H9 (cell line): Measurements from ENCODE around the gene SEC22C. TPM values are rescaled to one million over a fixed set of nuclear protein-coding genes. Genes with fewer than 3 reads are reported as not detected.

Experiments used
- DNase-seq: peaks from one replicate; pipeline ENCODE4 v3.0.0-alpha.2; 2017
- H2AFZ ChIP-seq: one replicate; pipeline ENCODE4 v1.6.1; 2013; ENCODE audit warnings: mild to moderate bottlenecking, low read length, control low read depth, moderate library complexity
- H2AK5ac ChIP-seq: 2 replicates; pipeline ENCODE4 v1.6.1; 2013; ENCODE audit warnings: low read length, control low read depth, mixed read lengths; ENCODE audit not compliant: insufficient read length
- H2BK120ac ChIP-seq: one replicate; pipeline ENCODE4 v1.6.1; 2013; ENCODE audit warnings: low read depth, mild to moderate bottlenecking, low read length, control low read depth, inconsistent platforms; ENCODE audit not compliant: poor library complexity, severe bottlenecking
- H2BK12ac ChIP-seq: 2 replicates; pipeline ENCODE4 v1.6.1; 2013; ENCODE audit warnings: low read length, control low read depth, mixed read lengths, low read depth; ENCODE audit not compliant: insufficient read length
- H2BK15ac ChIP-seq: 2 replicates; pipeline ENCODE4 v1.6.1; 2013; ENCODE audit warnings: low read depth, low read length, control low read depth
- H2BK20ac ChIP-seq: one replicate; pipeline ENCODE4 v1.6.1; 2013; ENCODE audit warnings: low read depth, mild to moderate bottlenecking, low read length, control low read depth, inconsistent platforms; ENCODE audit not compliant: poor library complexity, severe bottlenecking
- H2BK5ac ChIP-seq: 2 replicates; pipeline ENCODE4 v1.6.1; 2013; ENCODE audit warnings: low read length, control low read depth, mixed read lengths; ENCODE audit not compliant: insufficient read length
- H3K14ac ChIP-seq: 2 replicates; pipeline ENCODE4 v1.6.1; 2013; ENCODE audit warnings: low read length, control low read depth; ENCODE audit not compliant: insufficient read depth
- H3K18ac ChIP-seq: 2 replicates; pipeline ENCODE4 v1.6.1; 2013; ENCODE audit warnings: low read depth, mild to moderate bottlenecking, mixed read lengths, low read length, control low read depth; ENCODE audit not compliant: insufficient read length
- H3K23ac ChIP-seq: 2 replicates; pipeline ENCODE4 v1.6.1; 2013; ENCODE audit warnings: low read length, control low read depth, mixed read lengths, low read depth; ENCODE audit not compliant: insufficient read length
- H3K23me2 ChIP-seq: 2 replicates; pipeline ENCODE4 v1.6.1; 2013; ENCODE audit warnings: low read depth, mild to moderate bottlenecking, mixed read lengths, low read length, control low read depth; ENCODE audit not compliant: insufficient read length, poor library complexity, severe bottlenecking
- H3K27ac ChIP-seq: 2 replicates; pipeline ENCODE4 v1.5.1; 2013; ENCODE audit warnings: low read length, control low read depth, mixed read lengths, low read depth; ENCODE audit not compliant: insufficient read length
- H3K27me3 ChIP-seq: 2 replicates; pipeline ENCODE4 v1.6.1; 2013; ENCODE audit warnings: low read length, control low read depth, inconsistent platforms; ENCODE audit not compliant: insufficient read depth
- H3K4ac ChIP-seq: 2 replicates; pipeline ENCODE4 v1.6.1; 2013; ENCODE audit warnings: low read depth, mild to moderate bottlenecking, control low read depth, inconsistent platforms, low read length, moderate library complexity
- H3K4me1 ChIP-seq: 2 replicates; pipeline ENCODE4 v1.6.1; 2013; ENCODE audit warnings: low read length, control low read depth, inconsistent platforms; ENCODE audit not compliant: insufficient read depth
- H3K4me2 ChIP-seq: 2 replicates; pipeline ENCODE4 v1.6.1; 2013; ENCODE audit warnings: low read length, control low read depth, mixed read lengths; ENCODE audit not compliant: insufficient read length, insufficient read depth
- H3K56ac ChIP-seq: 2 replicates; pipeline ENCODE4 v1.6.1; 2013; ENCODE audit warnings: low read depth, mild to moderate bottlenecking, mixed read lengths, low read length, control low read depth; ENCODE audit not compliant: insufficient read length
- H3K79me1 ChIP-seq: 2 replicates; pipeline ENCODE4 v1.6.1; 2013; ENCODE audit warnings: low read depth, mild to moderate bottlenecking, moderate library complexity, low read length, control low read depth, inconsistent platforms; ENCODE audit not compliant: insufficient read depth, poor library complexity, severe bottlenecking
- H3K79me2 ChIP-seq: 2 replicates; pipeline ENCODE4 v1.6.1; 2013; ENCODE audit warnings: low read length, control low read depth, inconsistent platforms; ENCODE audit not compliant: insufficient read depth
- H3K9ac ChIP-seq: 2 replicates; pipeline ENCODE4 v1.6.1; 2013; ENCODE audit warnings: low read length, control low read depth, mixed read lengths; ENCODE audit not compliant: insufficient read length; ENCODE audit errors: extremely low read depth
- H3K9me3 ChIP-seq: one replicate; pipeline ENCODE4 v1.6.1; 2013; ENCODE audit warnings: low read depth, low read length, inconsistent platforms; ENCODE audit not compliant: control insufficient read depth
- H3T11ph ChIP-seq: one replicate; pipeline ENCODE4 v1.6.1; 2013; ENCODE audit warnings: mild to moderate bottlenecking, low read length, control low read depth, inconsistent platforms
- H4K20me1 ChIP-seq: one replicate; pipeline ENCODE4 v1.6.1; 2013; ENCODE audit not compliant: control insufficient read depth, insufficient read length, insufficient read depth
- H4K5ac ChIP-seq: 2 replicates; pipeline ENCODE4 v1.6.1; 2013; ENCODE audit warnings: low read depth, mild to moderate bottlenecking, mixed read lengths, low read length, control low read depth; ENCODE audit not compliant: insufficient read length
- H4K8ac ChIP-seq: replicated peaks from 2 replicates; pipeline ENCODE4 v1.6.1; 2013; ENCODE audit warnings: low read length, control low read depth, mixed read lengths, low read depth; ENCODE audit not compliant: insufficient read length
- H4K91ac ChIP-seq: 2 replicates; pipeline ENCODE4 v1.6.1; 2013; ENCODE audit warnings: low read depth, mild to moderate bottlenecking, moderate library complexity, mixed read lengths, low read length, control low read depth; ENCODE audit not compliant: insufficient read length
- H3K27ac Mint-ChIP-seq, 3 experiments: 2 replicates in 2 of 3; 3 replicates in 1 of 3; pipeline ENCODE4 v1.8.0; 2020 to 2021; ENCODE audit warnings: mixed read lengths in 3 of 3, mild to moderate bottlenecking in 1 of 3, moderate library complexity in 1 of 3
- H3K27me3 Mint-ChIP-seq: 2 replicates; pipeline ENCODE4 v1.8.0; 2021; ENCODE audit warnings: low read depth, mild to moderate bottlenecking, moderate library complexity, mixed read lengths
- H3K36me3 Mint-ChIP-seq, 3 experiments: 2 replicates in 2 of 3; 3 replicates in 1 of 3; pipeline ENCODE4 v1.8.0; 2020 to 2021; ENCODE audit warnings: low read depth in 3 of 3, mixed read lengths in 3 of 3; ENCODE audit not compliant: insufficient read depth in 1 of 3
- H3K4me1 Mint-ChIP-seq, 2 experiments: 2 replicates each; pipeline ENCODE4 v1.8.0; 2020; ENCODE audit warnings: mixed read lengths in 2 of 2
- H3K4me3 Mint-ChIP-seq, 2 experiments: 2 replicates in 1 of 2; 3 replicates in 1 of 2; pipeline ENCODE4 v1.8.0; 2020 to 2021; ENCODE audit warnings: mild to moderate bottlenecking in 2 of 2, mixed read lengths in 2 of 2, moderate library complexity in 1 of 2
- H3K9me3 Mint-ChIP-seq, 2 experiments: 2 replicates in 1 of 2; 3 replicates in 1 of 2; pipeline ENCODE4 v1.8.0; 2020; ENCODE audit warnings: mild to moderate bottlenecking in 2 of 2, mixed read lengths in 2 of 2, moderate library complexity in 1 of 2
- WGBS: extraction: QIAGEN DNeasy Blood & Tissue Kit; methylation state at CpG from one replicate; pipeline ENCODE4 v1.1.7; 2013; ENCODE audit warnings: missing lambda C conversion rate, low lambda C conversion rate, mixed read lengths; ENCODE audit not compliant: insufficient read length; ENCODE audit errors: extremely low coverage; 5-methylcytosine and 5-hydroxymethylcytosine counted together
- total RNA-seq: library from RNA; stranded (reverse); gene quantifications from 2 replicates; pipeline ENCODE4 v1.2.1, GENCODE V29; 2021
- TF ChIP-seq, protein P1 (sequence below): fragments of 200-600 bp; sonication (generic); conservative IDR thresholded peaks from 3 replicates; pipeline ENCODE4 v1.8.0; 2021; ENCODE audit warnings: antibody characterized with exemption, mild to moderate bottlenecking

SEC22C gene
- total RNA-seq, 1 experiment from 2014 or later = 28.2 TPM

DNA sequence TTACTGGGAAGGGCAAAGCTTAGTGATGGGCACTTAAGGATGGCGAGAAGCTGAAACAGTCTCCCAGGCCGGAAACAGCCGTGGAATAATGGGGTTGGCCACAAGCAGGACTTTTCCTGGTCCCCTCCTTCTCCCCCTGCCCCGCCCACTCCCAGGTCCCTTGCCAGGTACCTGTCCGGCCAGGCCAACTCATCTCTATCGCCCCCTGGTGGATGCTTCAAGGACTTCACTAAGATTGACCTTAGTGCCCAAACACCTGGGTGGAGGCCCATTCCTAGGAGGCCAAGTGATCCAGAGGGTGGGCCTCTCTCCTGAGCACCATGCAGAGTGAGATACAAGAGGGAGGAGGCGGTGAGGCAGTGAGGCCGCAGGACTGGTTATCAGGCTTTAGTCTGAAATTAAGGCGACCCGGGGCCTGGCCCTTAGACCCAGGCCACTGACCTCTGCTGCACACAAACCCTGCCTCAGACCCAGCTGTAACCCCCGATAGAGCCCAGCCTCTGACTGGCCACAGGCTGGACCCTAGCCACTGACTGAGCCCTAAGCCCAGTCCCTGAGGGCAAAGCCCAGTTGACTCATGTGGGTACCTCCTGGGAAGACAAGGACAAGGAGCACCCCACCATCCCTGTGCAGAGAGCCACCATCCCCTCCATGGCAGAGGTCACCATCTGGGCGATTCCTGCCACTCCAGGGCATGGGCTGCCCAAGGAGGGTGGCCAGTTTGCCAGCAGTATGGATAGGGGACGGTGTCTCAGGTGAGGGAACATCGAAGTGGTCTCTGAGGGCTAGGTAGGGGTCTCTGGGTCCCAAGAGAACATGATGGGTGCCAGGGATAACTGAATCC is 41.7 kb downstream of the SEC22C start:
- Histone ChIP-seq H3T11ph (no peak overlapping the region), H4K5ac (no peak overlapping the region), H2BK120ac (no peak overlapping the region), H3K79me1 (no peaks in the 10 kb centered on the region), H3K23me2 (no peaks in the 10 kb centered on the region), H3K56ac (no peak overlapping the region), H4K91ac (no peak overlapping the region), H2BK12ac (no peak overlapping the region), H3K9me3 (no peaks in the 10 kb centered on the region), H3K27ac (no peak overlapping the region), H4K20me1 (no peaks in the 10 kb centered on the region), H3K4ac (no peak overlapping the region), H3K18ac (no peak overlapping the region), H2BK20ac (no peak overlapping the region), H3K4me2 (no peak overlapping the region), H3K23ac (no peak overlapping the region), H4K8ac (no peak overlapping the region), H3K27me3 (no peaks in the 10 kb centered on the region), H2BK5ac (no peak overlapping the region), H3K79me2 (no peaks in the 10 kb centered on the region), H3K14ac (no peak overlapping the region; the same call in 1 of the 2 replicates), H3K4me1 (peaks cover 3% of the 10 kb centered on the region; the same call in 1 of the 2 replicates), H2AK5ac (no peak overlapping the region), H2AFZ (no peak overlapping the region), H2BK15ac (no peak overlapping the region), H3K9ac (no peak overlapping the region)
- H3K36me3 Mint-ChIP-seq = no peaks in the 10 kb centered on the region; a peak in 1 of 7 replicates
- peak; percentile 92 for DNase-seq
- peaks cover 14 to 20% of the 10 kb centered on the region in 2 experiments for H3K4me1 Mint-ChIP-seq
- peaks cover 2% of the 10 kb centered on the region for H3K27me3 Mint-ChIP-seq
- no CpG with 5 or more reads among the region's 14 CpGs for WGBS
- no peaks in the 10 kb centered on the region for H3K9me3 Mint-ChIP-seq
- no peak overlapping the region for H3K27ac Mint-ChIP-seq
- no peak overlapping the region for H3K4me3 Mint-ChIP-seq
- TF ChIP-seq, protein P1, sequence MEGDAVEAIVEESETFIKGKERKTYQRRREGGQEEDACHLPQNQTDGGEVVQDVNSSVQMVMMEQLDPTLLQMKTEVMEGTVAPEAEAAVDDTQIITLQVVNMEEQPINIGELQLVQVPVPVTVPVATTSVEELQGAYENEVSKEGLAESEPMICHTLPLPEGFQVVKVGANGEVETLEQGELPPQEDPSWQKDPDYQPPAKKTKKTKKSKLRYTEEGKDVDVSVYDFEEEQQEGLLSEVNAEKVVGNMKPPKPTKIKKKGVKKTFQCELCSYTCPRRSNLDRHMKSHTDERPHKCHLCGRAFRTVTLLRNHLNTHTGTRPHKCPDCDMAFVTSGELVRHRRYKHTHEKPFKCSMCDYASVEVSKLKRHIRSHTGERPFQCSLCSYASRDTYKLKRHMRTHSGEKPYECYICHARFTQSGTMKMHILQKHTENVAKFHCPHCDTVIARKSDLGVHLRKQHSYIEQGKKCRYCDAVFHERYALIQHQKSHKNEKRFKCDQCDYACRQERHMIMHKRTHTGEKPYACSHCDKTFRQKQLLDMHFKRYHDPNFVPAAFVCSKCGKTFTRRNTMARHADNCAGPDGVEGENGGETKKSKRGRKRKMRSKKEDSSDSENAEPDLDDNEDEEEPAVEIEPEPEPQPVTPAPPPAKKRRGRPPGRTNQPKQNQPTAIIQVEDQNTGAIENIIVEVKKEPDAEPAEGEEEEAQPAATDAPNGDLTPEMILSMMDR = peak; percentile 88
